ENCODE data around the gene DSG3. TPM values are rescaled to one million over a fixed set of nuclear protein-coding genes. Genes with fewer than 3 reads are reported as not detected.
"Not testable (repeated sequence)": the region's sequence is repeated elsewhere in the genome, so short reads cannot be mapped to it uniquely, and the experiment has no call there.

Gene DSG3
- total RNA-seq, 1 donor from 2014 or later = 271 TPM

DNA sequence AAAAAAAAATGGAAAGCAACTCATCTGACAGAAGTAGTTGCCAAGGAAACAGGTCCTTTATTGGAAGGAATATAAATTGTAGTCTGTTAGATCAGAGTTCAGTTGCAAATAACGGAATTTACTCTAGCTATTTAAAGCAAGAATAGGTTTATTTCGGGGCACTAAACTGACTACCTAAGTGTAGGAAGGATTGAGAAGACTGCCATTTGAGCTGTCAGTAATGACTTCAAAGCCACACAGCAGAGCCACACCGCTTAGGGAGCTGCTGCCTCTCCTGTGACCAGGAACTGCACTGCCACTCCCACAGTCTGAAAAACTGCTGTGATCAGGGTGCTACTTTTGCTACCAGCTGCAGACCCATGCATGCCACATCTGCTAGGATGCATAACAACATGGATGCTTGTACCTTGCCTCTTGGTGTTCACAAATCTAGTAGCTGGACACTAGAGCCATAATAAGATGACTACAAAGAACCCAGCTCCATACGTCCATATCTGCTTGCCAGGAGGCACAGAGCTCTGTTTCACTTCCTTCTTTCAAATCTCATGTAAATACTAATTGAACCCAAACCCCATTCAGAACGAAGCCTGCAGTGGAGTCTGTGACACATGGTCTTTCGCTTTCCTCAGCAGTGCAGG, 52.6 kb downstream of the DSG3 start:
- no peak for FAIRE-seq
- H3K27me3 ChIP-seq (ENCODE audit: control insufficient read depth, insufficient read depth, low read length) = no peaks in the 10 kb centered on the region
- TF ChIP-seq, protein P1, sequence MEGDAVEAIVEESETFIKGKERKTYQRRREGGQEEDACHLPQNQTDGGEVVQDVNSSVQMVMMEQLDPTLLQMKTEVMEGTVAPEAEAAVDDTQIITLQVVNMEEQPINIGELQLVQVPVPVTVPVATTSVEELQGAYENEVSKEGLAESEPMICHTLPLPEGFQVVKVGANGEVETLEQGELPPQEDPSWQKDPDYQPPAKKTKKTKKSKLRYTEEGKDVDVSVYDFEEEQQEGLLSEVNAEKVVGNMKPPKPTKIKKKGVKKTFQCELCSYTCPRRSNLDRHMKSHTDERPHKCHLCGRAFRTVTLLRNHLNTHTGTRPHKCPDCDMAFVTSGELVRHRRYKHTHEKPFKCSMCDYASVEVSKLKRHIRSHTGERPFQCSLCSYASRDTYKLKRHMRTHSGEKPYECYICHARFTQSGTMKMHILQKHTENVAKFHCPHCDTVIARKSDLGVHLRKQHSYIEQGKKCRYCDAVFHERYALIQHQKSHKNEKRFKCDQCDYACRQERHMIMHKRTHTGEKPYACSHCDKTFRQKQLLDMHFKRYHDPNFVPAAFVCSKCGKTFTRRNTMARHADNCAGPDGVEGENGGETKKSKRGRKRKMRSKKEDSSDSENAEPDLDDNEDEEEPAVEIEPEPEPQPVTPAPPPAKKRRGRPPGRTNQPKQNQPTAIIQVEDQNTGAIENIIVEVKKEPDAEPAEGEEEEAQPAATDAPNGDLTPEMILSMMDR (IDR thresholded peaks at IDR 0.05; ENCODE audit: insufficient read depth, low read length, severe bottlenecking) = no peak
- no peak overlapping the region for H3K4me3 ChIP-seq (ENCODE audit: low read depth, low read length)
- peaks cover 6% of the 10 kb centered on the region for H3K36me3 ChIP-seq (ENCODE audit: control insufficient read depth, insufficient read depth, low read length)
- DNase-seq (ENCODE audit: low read depth) = no peak

DNA sequence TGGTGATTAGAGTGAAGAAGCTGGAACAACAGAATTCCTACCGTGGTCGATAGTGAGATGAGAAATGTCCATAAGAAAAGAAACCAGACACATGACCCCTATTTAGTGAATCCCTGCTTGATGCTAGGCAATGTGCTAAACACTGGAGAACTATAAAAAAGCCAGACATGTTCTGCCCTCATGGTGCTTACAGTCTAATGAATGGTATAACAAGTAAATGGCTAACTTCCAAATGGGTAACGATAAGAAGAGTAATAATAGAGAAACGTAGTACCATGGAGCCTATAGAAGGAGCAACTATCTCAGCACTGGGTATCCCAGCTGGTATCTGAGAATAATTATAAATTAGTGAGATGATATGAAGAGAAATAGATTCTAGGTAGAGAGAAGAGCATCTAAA, 55.5 kb downstream of the DSG3 start:
- Histone ChIP-seq H3K36me3 (ENCODE audit: control insufficient read depth, insufficient read depth, low read length) (peaks cover 8% of the 10 kb centered on the region), H3K27me3 (ENCODE audit: control insufficient read depth, insufficient read depth, low read length) (no peaks in the 10 kb centered on the region), H3K4me3 (ENCODE audit: low read depth, low read length) (no peak overlapping the region)
- DNase-seq (ENCODE audit: low read depth) (no peak), FAIRE-seq (no peak)
- TF ChIP-seq, protein P1 (IDR thresholded peaks at IDR 0.05; ENCODE audit: insufficient read depth, low read length, severe bottlenecking) = no peak

DNA sequence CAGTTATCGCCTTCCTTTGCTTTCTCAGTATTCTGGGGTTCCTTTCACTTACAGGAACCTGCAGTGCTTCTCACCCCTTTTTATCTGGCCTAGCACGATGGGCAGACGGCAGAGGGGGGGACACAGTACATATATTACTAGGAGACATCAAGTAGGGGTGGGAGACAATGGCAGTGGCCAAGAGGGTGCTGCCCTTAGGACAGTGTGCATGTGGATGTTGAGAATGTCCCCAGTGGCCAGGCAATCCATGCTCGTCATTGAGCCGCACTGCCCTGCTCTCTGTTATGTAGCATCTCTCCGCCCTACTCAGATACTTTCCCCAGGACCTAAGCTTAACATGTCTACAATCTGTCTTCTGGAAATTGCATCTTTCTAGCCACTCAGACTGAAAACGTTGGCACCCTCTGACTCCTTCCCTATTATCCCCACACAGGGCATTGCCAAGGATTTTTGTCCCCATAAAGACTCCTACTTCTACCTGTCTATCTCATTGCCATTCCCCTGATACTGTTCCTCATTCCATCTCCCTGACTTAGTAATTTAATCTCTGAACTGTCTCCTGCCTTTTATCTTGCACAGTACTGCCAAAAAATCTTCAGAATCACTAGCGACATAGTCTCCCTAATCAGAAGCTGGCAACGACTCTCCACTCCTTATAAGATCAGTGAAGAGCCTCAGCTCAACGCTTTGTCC, 57.1 kb downstream of the DSG3 start:
- TF ChIP-seq, protein P1 (IDR thresholded peaks at IDR 0.05; ENCODE audit: insufficient read depth, low read length, severe bottlenecking) = no peak
- no peak for FAIRE-seq
- H3K36me3 ChIP-seq (ENCODE audit: control insufficient read depth, insufficient read depth, low read length) = peaks cover 8% of the 10 kb centered on the region

DNA sequence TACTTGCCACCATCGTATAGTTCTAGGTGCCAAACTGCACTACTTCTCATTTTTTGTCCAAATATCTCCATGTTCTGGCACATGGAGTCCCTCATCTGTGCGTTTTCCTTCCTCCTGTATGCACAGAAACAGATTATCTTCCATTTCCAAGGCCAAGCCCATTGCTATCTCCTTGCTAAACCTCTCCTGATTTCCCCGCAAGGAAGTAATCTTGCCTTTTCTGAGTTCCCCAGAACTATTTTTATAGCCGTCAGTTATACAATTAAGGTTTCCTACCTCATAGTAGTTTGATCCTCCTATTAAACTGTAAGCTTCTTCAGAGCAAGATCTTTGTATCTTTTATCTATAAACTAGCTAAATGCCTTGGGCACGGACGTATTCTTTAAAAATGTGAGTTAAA, 57.6 kb downstream of the DSG3 start:
- no peak for FAIRE-seq
- TF ChIP-seq, protein P1 (IDR thresholded peaks at IDR 0.05; ENCODE audit: insufficient read depth, low read length, severe bottlenecking) = no peak
- Histone ChIP-seq H3K27me3 (ENCODE audit: control insufficient read depth, insufficient read depth, low read length) (no peaks in the 10 kb centered on the region), H3K4me3 (ENCODE audit: low read depth, low read length) (no peak overlapping the region), H3K36me3 (ENCODE audit: control insufficient read depth, insufficient read depth, low read length) (peaks cover 8% of the 10 kb centered on the region)
- no peak for DNase-seq (ENCODE audit: low read depth)

More for the DNA sequence above, 57.1 kb downstream of the DSG3 start:
- Histone ChIP-seq H3K27me3 (ENCODE audit: control insufficient read depth, insufficient read depth, low read length) (no peaks in the 10 kb centered on the region), H3K4me3 (ENCODE audit: low read depth, low read length) (no peak overlapping the region)
- no peak for DNase-seq (ENCODE audit: low read depth)

DNA sequence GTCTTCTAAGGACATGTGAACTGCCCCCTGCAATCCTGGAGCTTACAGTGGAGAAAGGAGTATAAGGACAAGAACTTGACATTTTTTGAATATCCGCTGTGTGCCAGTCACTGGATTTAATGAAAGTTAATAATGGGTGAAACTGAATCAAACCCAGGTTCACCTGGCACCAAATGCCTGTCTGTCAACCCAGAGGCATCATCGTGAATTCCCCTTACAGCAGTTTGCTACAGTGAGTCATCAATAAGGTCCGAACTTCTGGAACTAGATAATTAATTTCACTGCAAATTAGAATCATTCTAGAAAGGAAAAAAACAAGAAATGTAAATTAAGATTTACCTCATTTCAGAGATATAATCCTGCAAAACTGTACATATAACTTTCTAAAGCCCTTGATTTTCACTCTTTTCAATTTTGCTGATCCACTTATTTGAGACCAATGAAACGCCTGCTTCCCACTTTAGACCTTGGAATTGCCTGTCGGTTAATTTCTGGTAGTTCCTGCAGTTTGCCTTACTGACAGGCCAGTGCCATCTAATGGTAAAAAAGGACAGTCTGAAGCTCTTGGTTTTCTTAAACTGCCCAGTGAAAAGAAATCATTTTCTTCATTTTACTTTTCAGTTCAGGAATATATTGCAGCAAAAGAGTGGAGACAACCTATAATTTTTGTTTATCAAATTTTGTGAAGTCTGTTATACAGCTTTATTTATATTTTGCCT, 58.6 kb downstream of the DSG3 start:
- FAIRE-seq (no peak), DNase-seq (ENCODE audit: low read depth) (peak; percentile 41)
- TF ChIP-seq, protein P1 (IDR thresholded peaks at IDR 0.05; ENCODE audit: insufficient read depth, low read length, severe bottlenecking) = peak; percentile 21
- H3K27me3 ChIP-seq (ENCODE audit: control insufficient read depth, insufficient read depth, low read length) = no peaks in the 10 kb centered on the region
- peaks cover 6% of the 10 kb centered on the region for H3K36me3 ChIP-seq (ENCODE audit: control insufficient read depth, insufficient read depth, low read length)
- no peak overlapping the region for H3K4me3 ChIP-seq (ENCODE audit: low read depth, low read length)

DNA sequence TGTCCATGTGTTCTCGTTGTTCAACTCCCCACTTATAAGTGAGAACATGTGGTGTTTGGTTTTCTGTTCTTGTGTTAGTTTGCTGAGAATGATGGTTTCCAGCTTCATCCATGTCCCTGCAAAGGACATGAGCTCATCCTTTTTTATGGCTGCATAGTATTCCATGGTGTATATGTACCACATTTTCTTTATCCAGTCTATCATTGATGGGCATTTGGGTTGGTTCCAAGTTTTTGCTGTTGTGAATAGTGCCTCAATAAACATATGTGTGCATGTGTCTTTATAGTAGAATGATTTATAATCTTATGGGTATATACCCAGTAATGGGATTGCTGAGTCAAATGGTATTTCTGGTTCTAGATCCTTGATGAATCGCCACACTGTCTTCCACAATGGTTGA, 59.6 kb downstream of the DSG3 start:
- FAIRE-seq; H3K36me3 ChIP-seq (ENCODE audit: control insufficient read depth, insufficient read depth, low read length); H3K27me3 ChIP-seq (ENCODE audit: control insufficient read depth, insufficient read depth, low read length); DNase-seq (ENCODE audit: low read depth); H3K4me3 ChIP-seq (ENCODE audit: low read depth, low read length): not testable (repeated sequence)

Data from bronchial epithelial cell (primary cell).